ENCODE results near the gene DDIAS. TPM values are rescaled to one million over a fixed set of nuclear protein-coding genes. Genes with fewer than 3 reads are reported as not detected.

The DDIAS gene
- total RNA-seq, 2 donors from 2014 or later: 1.3 to 6.5 TPM

DNA sequence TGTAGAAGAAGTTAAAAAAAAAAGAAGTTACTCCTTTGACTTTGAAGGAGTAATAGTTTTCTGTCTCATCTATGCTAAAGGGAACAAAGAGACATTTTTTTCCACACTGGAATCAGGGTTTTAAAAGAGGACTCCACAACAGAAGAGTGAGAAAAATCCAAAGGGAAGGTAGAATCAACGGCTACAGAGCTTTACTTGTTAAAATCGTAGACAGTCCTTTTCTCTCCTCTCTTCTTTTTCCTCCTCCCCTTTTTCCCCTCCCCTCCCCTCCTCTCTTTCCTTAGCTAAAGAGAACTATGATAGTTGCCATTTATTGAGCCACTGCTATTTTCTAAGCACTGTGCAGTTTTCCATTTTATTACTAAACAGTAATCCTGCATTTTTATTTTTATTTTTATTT, 29.2 kb downstream of the DDIAS start:
- Histone ChIP-seq H3K27ac (no peak overlapping the region), H3K27me3 (replicated peaks; ENCODE audit: insufficient read depth) (no peaks in the 10 kb centered on the region), H3K9me3 (no peaks in the 10 kb centered on the region), H3K4me1 (replicated peaks) (no peaks in the 10 kb centered on the region), H3K36me3 (no peaks in the 10 kb centered on the region), H3K4me3 (no peak overlapping the region)
- intact Hi-C loops (cut with DNase I): no loop called here
- DNase-seq (ENCODE audit: low spot score): no peak
- TF ChIP-seq, protein P1, sequence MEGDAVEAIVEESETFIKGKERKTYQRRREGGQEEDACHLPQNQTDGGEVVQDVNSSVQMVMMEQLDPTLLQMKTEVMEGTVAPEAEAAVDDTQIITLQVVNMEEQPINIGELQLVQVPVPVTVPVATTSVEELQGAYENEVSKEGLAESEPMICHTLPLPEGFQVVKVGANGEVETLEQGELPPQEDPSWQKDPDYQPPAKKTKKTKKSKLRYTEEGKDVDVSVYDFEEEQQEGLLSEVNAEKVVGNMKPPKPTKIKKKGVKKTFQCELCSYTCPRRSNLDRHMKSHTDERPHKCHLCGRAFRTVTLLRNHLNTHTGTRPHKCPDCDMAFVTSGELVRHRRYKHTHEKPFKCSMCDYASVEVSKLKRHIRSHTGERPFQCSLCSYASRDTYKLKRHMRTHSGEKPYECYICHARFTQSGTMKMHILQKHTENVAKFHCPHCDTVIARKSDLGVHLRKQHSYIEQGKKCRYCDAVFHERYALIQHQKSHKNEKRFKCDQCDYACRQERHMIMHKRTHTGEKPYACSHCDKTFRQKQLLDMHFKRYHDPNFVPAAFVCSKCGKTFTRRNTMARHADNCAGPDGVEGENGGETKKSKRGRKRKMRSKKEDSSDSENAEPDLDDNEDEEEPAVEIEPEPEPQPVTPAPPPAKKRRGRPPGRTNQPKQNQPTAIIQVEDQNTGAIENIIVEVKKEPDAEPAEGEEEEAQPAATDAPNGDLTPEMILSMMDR (IDR thresholded peaks at IDR 0.05): no peak
- no peak for TF ChIP-seq POLR2AphosphoS5 (IDR thresholded peaks at IDR 0.05)
- TF ChIP-seq POLR2A (IDR thresholded peaks at IDR 0.05): no peak
- 47% methylated on average over 2 of the region's 2 CpGs for WGBS

DNA sequence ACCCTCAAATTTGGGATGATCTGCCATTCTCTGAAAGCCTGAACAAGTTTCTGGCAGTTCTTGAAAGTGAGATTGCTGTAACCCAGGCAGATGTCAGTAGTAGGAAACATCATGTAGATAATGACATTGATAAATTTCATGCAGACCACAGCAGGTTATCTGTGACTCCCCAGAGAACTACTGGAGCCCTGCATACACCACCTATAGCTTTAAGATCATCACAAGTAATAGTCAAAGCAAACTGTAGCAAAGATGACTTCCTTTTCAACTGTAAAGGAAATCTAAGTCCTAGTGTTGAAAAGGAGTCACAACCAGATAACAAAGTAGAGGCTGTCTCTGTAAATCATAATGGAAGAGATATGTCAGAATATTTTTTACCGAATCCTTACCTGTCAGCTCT, 31.0 kb downstream of the DDIAS start:
- no peak for DNase-seq (ENCODE audit: low spot score)
- no peak overlapping the region for H3K27ac ChIP-seq
- no peak overlapping the region for H3K4me3 ChIP-seq
- 100% methylated on average over 1 of the region's 1 CpG for WGBS
- TF ChIP-seq POLR2A (IDR thresholded peaks at IDR 0.05) (no peak), POLR2AphosphoS5 (IDR thresholded peaks at IDR 0.05) (no peak)
- TF ChIP-seq, protein P1 (IDR thresholded peaks at IDR 0.05): no peak
- no peaks in the 10 kb centered on the region for H3K4me1 ChIP-seq (replicated peaks)
- no peaks in the 10 kb centered on the region for H3K36me3 ChIP-seq
- no peaks in the 10 kb centered on the region for H3K27me3 ChIP-seq (replicated peaks; ENCODE audit: insufficient read depth)
- intact Hi-C loops (cut with DNase I): no loop called here
- H3K9me3 ChIP-seq: no peaks in the 10 kb centered on the region

DNA sequence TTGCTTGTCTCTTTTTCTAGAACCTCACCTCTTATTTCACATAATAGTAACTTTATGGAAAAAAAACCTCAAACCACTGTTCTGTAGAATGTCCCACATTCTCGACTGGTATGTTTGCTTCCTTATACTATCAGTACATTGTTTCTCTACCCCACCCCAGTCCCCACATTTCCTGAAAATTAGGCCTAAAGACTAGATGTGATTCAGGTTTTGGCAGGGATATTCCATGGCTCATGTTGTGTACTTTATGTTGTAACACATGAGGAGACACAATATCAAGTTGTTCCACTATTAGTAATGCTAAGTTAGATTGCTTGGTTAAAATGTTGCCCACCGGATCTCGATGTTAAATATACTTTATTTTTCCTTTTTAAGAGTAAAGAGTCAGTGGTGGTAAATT, 34.7 kb downstream of the DDIAS start:
- DNase-seq (ENCODE audit: low spot score): no peak
- H3K9me3 ChIP-seq: no peaks in the 10 kb centered on the region
- intact Hi-C loops (cut with DNase I): no loop called here
- no peaks in the 10 kb centered on the region for H3K36me3 ChIP-seq
- H3K27me3 ChIP-seq (replicated peaks; ENCODE audit: insufficient read depth): no peaks in the 10 kb centered on the region
- WGBS: 82% methylated on average over 3 of the region's 3 CpGs
- no peaks in the 10 kb centered on the region for H3K4me1 ChIP-seq (replicated peaks)
- TF ChIP-seq POLR2A (IDR thresholded peaks at IDR 0.05): no peak
- TF ChIP-seq, protein P1 (IDR thresholded peaks at IDR 0.05): no peak
- no peak for TF ChIP-seq POLR2AphosphoS5 (IDR thresholded peaks at IDR 0.05)
- H3K4me3 ChIP-seq: no peak overlapping the region
- H3K27ac ChIP-seq: no peak overlapping the region

DNA sequence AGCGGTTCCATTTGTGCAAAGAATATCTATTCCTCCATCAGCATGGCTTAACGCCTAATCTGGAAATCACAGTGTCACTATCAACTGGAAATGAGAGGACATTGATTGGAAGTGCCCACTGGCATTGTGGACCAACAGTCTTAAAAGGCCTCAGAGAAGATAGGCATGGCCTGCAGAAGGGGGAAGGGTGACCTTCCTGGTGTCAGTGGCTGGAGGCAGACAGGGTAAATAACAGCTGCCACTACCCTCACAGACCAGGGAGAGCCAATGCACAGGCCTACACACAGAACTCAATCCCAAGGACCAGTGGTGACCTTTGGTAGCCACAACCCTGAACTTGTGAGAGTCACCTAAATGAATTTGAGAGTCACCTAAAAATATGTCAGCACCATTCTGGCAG, 36.0 kb downstream of the DDIAS start:
- no peak for DNase-seq (ENCODE audit: low spot score)
- Histone ChIP-seq H3K4me1 (replicated peaks) (no peaks in the 10 kb centered on the region), H3K4me3 (no peak overlapping the region), H3K9me3 (no peaks in the 10 kb centered on the region), H3K27me3 (replicated peaks; ENCODE audit: insufficient read depth) (no peaks in the 10 kb centered on the region), H3K27ac (no peak overlapping the region), H3K36me3 (no peaks in the 10 kb centered on the region)
- intact Hi-C loops (cut with DNase I): no loop called here
- TF ChIP-seq POLR2AphosphoS5 (IDR thresholded peaks at IDR 0.05) (no peak), POLR2A (IDR thresholded peaks at IDR 0.05) (no peak)
- TF ChIP-seq, protein P1 (IDR thresholded peaks at IDR 0.05): no peak
- WGBS: 92% methylated on average over 2 of the region's 2 CpGs

DNA sequence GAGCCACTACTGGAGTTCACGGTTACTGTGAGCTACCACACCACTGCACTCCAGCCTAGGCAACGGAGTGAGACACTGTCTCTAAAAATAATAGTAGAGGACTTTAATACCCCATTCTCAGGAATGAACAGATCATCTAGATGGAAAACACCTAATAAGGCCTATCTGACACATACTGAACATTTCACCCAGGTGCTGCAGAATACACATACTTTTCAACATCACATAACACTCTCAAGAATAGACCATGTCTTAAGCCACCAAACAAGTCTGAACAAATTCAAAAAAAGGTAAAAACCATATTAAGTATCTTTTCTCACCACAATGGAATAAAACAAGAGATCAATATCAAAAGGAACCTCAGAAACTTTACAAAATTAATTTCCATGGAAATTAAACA, 37.9 kb downstream of the DDIAS start:
- DNase-seq (ENCODE audit: low spot score): no peak
- intact Hi-C loops (cut with DNase I): no loop called here
- H3K4me3 ChIP-seq: no peak overlapping the region
- no peaks in the 10 kb centered on the region for H3K4me1 ChIP-seq (replicated peaks)
- WGBS: 96% methylated on average over 2 of the region's 2 CpGs
- no peaks in the 10 kb centered on the region for H3K27me3 ChIP-seq (replicated peaks; ENCODE audit: insufficient read depth)
- no peaks in the 10 kb centered on the region for H3K9me3 ChIP-seq
- TF ChIP-seq, protein P1 (IDR thresholded peaks at IDR 0.05): no peak
- no peak for TF ChIP-seq POLR2A (IDR thresholded peaks at IDR 0.05)
- no peaks in the 10 kb centered on the region for H3K36me3 ChIP-seq
- no peak overlapping the region for H3K27ac ChIP-seq

Measured in prostate gland (tissue), 2 donors.